Activated naive CD8-positive, alpha-beta T cell treated with anti-CD3 and anti-CD28 coated beads for 36 hours (primary cell): ENCODE measurements around the gene CPNE4. TPM values are rescaled to one million over a fixed set of nuclear protein-coding genes. Genes with fewer than 3 reads are reported as not detected.

Experiments
- DNase-seq: peaks from one replicate; pipeline ENCODE4 v3.0.0; 2021
- H3K27ac Mint-ChIP-seq: one replicate; pipeline ENCODE4 v1.8.0; 2022; ENCODE audit warnings: mild to moderate bottlenecking, moderate library complexity, mixed read lengths
- H3K27me3 Mint-ChIP-seq: one replicate; pipeline ENCODE4 v1.8.0; 2022; ENCODE audit warnings: mild to moderate bottlenecking, mixed read lengths
- H3K36me3 Mint-ChIP-seq: one replicate; pipeline ENCODE4 v1.8.0; 2021; ENCODE audit warnings: mild to moderate bottlenecking, mixed read lengths
- H3K4me1 Mint-ChIP-seq: one replicate; pipeline ENCODE4 v1.8.0; 2021; ENCODE audit warnings: mixed read lengths
- H3K4me3 Mint-ChIP-seq: one replicate; pipeline ENCODE4 v1.8.0; 2022; ENCODE audit warnings: mild to moderate bottlenecking, moderate library complexity, mixed read lengths
- H3K9me3 Mint-ChIP-seq: one replicate; pipeline ENCODE4 v1.8.0; 2022; ENCODE audit warnings: mixed read lengths
- total RNA-seq, 2 experiments: library from RNA; stranded (reverse); gene quantifications; one replicate each; pipeline ENCODE4 v1.2.3, GENCODE V29; 2021

Gene CPNE4
- total RNA-seq, 2 experiments from 2014 or later = not detected

GRCh38 chr3:131669600-131669999, 365.2 kb downstream of the CPNE4 start:
- Mint-ChIP-seq H3K4me1 (no peaks in the 10 kb centered on the region), H3K4me3 (no peak overlapping the region), H3K36me3 (no peaks in the 10 kb centered on the region), H3K9me3 (no peaks in the 10 kb centered on the region), H3K27ac (no peak overlapping the region), H3K27me3 (peaks cover 11% of the 10 kb centered on the region)
- DNase-seq = no peak

- DNase-seq = no peak
- no peaks in the 10 kb centered on the region for H3K36me3 Mint-ChIP-seq
- no peak overlapping the region for H3K27ac Mint-ChIP-seq
- H3K27me3 Mint-ChIP-seq = peaks cover 4% of the 10 kb centered on the region
- H3K4me3 Mint-ChIP-seq = no peak overlapping the region
- no peaks in the 10 kb centered on the region for H3K4me1 Mint-ChIP-seq
- H3K9me3 Mint-ChIP-seq = peaks cover 4% of the 10 kb centered on the region
Measured at GRCh38 chr3:131658771-131659170, 376.0 kb downstream of the CPNE4 start.

DNA sequence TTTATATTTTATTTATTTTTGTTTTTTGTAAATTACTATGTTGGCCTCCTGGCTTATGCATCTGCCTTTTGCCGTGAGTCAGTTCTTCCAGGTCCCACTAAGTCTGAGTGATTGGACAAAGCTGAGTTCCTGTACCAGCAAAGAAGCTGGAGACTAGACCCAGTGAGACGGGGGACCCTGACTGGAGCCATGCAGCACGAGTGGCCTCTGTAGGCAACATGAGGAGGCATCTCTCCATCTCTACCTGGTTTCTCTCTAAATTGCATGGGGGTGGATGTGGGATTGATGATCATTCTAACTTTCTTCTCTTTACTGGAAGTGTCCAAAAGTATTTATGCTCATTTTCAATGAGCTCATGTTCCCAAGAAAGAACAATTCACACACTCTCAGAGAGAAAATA, 376.7 kb downstream of the CPNE4 start:
- DNase-seq = no peak
- Mint-ChIP-seq H3K9me3 (peaks cover 4% of the 10 kb centered on the region), H3K4me1 (no peaks in the 10 kb centered on the region), H3K27ac (no peak overlapping the region), H3K36me3 (no peaks in the 10 kb centered on the region), H3K27me3 (peaks cover 4% of the 10 kb centered on the region), H3K4me3 (no peak overlapping the region)

GRCh38 chr3:131655070-131655690, 379.6 kb downstream of the CPNE4 start:
- Mint-ChIP-seq H3K27me3 (peaks cover 4% of the 10 kb centered on the region), H3K36me3 (no peaks in the 10 kb centered on the region), H3K4me3 (no peak overlapping the region), H3K27ac (no peak overlapping the region), H3K4me1 (no peaks in the 10 kb centered on the region), H3K9me3 (no peaks in the 10 kb centered on the region)
- no peak for DNase-seq

GRCh38 chr3:131645638-131646037, 389.2 kb downstream of the CPNE4 start:
- peaks cover 13% of the 10 kb centered on the region for H3K27me3 Mint-ChIP-seq
- no peaks in the 10 kb centered on the region for H3K4me1 Mint-ChIP-seq
- no peak overlapping the region for H3K27ac Mint-ChIP-seq
- H3K36me3 Mint-ChIP-seq = no peaks in the 10 kb centered on the region
- no peak for DNase-seq
- no peaks in the 10 kb centered on the region for H3K9me3 Mint-ChIP-seq
- H3K4me3 Mint-ChIP-seq = no peak overlapping the region

DNA sequence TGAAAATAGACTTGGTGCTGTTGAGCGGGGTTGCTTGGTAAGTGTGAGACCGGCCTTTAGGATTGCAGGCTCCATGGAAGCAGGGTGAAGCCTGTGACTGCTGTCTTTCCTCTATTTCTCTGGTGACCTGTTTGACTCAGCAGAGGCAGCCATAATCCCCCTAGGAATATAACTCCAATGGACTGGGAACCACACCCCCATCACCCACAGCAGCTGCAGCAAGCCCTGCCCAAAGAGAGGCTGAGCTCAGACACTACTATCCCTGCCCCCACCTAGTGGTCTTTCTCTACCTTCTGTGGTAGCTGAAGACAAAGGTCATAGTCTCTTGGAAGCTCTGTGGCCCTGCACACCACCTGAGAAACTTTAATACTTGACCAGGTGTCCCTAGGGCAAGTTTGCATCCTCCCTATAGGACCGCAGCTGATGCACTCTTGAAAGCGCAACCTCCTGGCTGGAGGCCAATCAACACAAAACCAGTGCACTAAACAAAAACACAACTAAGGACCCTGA, 398.5 kb downstream of the CPNE4 start:
- Mint-ChIP-seq H3K4me1 (no peaks in the 10 kb centered on the region), H3K4me3 (no peak overlapping the region), H3K27me3 (peaks cover 7% of the 10 kb centered on the region), H3K27ac (no peak overlapping the region), H3K9me3 (no peaks in the 10 kb centered on the region), H3K36me3 (no peaks in the 10 kb centered on the region)
- DNase-seq = no peak

DNA sequence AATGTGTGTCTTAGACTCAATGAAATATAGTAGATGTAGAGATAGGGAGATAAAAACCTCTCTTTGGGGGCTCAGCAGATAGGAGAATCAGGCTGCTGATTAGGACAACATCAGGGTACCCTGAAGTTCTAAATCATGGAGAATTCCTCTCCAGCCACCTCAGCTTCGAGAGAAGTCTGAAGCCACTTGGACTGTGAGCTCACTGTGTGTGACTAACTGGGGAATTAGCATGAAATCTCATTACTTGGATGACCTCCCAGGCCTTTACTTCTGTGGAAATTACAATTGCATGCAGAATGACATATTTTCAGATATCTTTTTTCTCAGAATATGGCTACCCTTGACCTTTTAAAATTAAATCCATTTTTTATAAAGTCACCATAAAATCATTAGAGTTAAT, 404.0 kb downstream of the CPNE4 start:
- no peak overlapping the region for H3K27ac Mint-ChIP-seq
- H3K4me3 Mint-ChIP-seq = no peak overlapping the region
- H3K36me3 Mint-ChIP-seq = no peaks in the 10 kb centered on the region
- no peak for DNase-seq
- H3K9me3 Mint-ChIP-seq = no peaks in the 10 kb centered on the region
- no peaks in the 10 kb centered on the region for H3K4me1 Mint-ChIP-seq
- H3K27me3 Mint-ChIP-seq = peaks cover 11% of the 10 kb centered on the region

GRCh38 chr3:131630097-131630496, 404.7 kb downstream of the CPNE4 start:
- Mint-ChIP-seq H3K36me3 (no peaks in the 10 kb centered on the region), H3K4me1 (no peaks in the 10 kb centered on the region), H3K4me3 (no peak overlapping the region), H3K9me3 (no peaks in the 10 kb centered on the region), H3K27me3 (peaks cover 11% of the 10 kb centered on the region), H3K27ac (no peak overlapping the region)
- DNase-seq = no peak

DNA sequence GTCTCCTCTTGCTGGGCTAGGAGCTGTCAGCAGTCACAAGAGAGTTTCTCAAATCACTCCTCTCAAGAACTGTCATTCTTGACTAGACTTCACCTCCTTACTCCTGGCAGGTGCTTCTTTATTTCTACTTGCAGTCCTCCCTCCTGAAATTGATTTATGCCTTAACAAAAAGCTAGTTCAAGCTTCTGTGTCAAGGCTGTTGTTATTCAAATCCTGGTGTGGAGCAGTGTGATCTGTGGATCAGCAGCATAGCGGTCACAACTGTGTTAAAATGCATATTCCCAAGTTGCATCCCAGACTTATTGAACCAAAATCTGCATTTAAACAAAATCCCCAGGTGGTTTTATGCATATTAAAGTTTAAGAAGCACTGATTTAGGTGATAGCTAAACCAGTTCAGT, 411.4 kb downstream of the CPNE4 start:
- DNase-seq = no peak
- no peak overlapping the region for H3K27ac Mint-ChIP-seq
- peaks cover 9% of the 10 kb centered on the region for H3K27me3 Mint-ChIP-seq
- H3K36me3 Mint-ChIP-seq = no peaks in the 10 kb centered on the region
- H3K9me3 Mint-ChIP-seq = no peaks in the 10 kb centered on the region
- no peaks in the 10 kb centered on the region for H3K4me1 Mint-ChIP-seq
- no peak overlapping the region for H3K4me3 Mint-ChIP-seq

DNA sequence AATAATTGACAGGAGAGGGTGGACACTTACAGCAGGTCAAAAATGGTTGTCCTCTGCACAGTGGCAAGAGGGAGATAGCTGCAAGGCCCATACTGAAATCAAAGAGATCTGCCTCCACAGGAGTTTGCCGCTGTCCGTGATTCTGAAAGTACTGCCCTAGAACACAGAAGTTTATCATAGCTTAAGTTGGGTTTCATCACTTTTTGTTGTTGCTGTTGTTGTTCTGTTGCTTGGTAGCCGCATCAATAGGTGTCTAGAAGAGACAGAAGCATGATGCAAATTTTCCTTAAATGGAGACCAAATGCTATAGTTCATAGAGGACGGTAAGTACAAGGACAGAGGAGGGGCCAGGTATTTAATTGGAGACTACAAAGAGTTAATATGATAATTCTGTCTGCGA, 412.1 kb downstream of the CPNE4 start:
- H3K36me3 Mint-ChIP-seq = no peaks in the 10 kb centered on the region
- no peak overlapping the region for H3K27ac Mint-ChIP-seq
- H3K4me1 Mint-ChIP-seq = no peaks in the 10 kb centered on the region
- peaks cover 13% of the 10 kb centered on the region for H3K27me3 Mint-ChIP-seq
- no peak for DNase-seq
- no peaks in the 10 kb centered on the region for H3K9me3 Mint-ChIP-seq
- H3K4me3 Mint-ChIP-seq = no peak overlapping the region

DNA sequence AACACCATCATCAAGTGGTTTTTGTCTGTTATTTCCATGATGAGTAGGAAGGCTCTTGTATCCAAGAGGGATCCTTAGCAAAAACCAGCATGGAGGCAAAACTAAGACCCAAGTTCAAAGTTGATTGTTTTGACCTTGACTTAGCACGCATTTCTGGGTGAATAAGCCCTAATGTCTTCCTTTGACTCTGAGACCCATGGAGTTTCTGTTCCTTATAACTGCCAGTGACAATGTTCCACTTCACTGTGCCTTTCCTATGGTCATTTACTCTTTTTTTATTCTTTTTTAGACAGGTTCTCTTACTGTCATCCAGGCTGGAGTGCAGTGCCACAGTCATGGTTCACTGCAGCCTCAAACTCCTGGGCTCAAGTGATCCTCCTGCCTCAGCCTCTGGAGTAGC, 413.8 kb downstream of the CPNE4 start:
- no peak overlapping the region for H3K27ac Mint-ChIP-seq
- no peak for DNase-seq
- peaks cover 19% of the 10 kb centered on the region for H3K27me3 Mint-ChIP-seq
- no peaks in the 10 kb centered on the region for H3K4me1 Mint-ChIP-seq
- H3K9me3 Mint-ChIP-seq = no peaks in the 10 kb centered on the region
- H3K36me3 Mint-ChIP-seq = no peaks in the 10 kb centered on the region
- H3K4me3 Mint-ChIP-seq = no peak overlapping the region

DNA sequence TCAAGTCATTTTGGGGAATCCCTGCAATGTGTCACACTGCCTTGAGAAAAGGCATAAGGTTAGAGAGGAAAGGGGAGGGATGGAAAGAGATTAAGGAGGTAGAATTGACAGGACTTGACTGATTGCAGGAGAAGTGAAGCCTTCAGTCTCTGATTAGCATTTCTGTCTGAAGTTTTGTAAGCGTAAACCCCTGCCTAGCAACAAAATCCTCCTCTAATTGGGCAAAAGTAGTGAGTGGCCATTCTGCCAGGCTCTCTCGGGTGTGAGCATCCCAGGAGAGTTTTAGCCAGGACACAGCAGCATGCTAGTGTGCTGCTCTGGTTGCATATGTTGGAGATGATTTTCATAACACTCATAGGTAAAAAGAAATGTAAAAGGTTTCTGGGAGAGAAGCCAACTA, 415.0 kb downstream of the CPNE4 start:
- peaks cover 19% of the 10 kb centered on the region for H3K27me3 Mint-ChIP-seq
- no peak for DNase-seq
- no peak overlapping the region for H3K4me3 Mint-ChIP-seq
- no peaks in the 10 kb centered on the region for H3K36me3 Mint-ChIP-seq
- H3K4me1 Mint-ChIP-seq = no peaks in the 10 kb centered on the region
- H3K9me3 Mint-ChIP-seq = no peaks in the 10 kb centered on the region
- no peak overlapping the region for H3K27ac Mint-ChIP-seq

DNA sequence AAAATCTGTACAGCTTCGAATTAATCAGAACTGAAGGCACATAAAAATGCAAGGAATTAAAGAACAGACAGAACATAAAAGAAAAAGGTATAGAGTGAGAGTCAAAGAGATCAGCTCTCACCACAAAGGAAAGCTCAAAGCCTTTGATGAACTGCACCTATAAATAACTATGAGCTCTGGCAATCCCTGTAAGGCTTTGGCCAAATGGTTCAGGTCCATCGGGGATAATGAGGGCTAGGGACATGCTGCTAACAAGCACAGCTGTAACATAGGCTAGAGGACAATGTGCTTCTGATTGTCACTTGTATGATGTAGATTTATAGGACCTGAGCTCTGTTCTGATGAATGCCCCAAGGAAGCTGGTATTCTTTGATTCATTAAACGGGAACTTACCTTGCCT, 418.1 kb downstream of the CPNE4 start:
- Mint-ChIP-seq H3K4me3 (no peak overlapping the region), H3K36me3 (no peaks in the 10 kb centered on the region), H3K27ac (no peak overlapping the region), H3K4me1 (no peaks in the 10 kb centered on the region), H3K27me3 (peaks cover 22% of the 10 kb centered on the region), H3K9me3 (no peaks in the 10 kb centered on the region)
- no peak for DNase-seq

- Mint-ChIP-seq H3K4me3 (no peak overlapping the region), H3K4me1 (no peaks in the 10 kb centered on the region), H3K27ac (no peak overlapping the region), H3K9me3 (no peaks in the 10 kb centered on the region), H3K36me3 (no peaks in the 10 kb centered on the region), H3K27me3 (peaks cover 20% of the 10 kb centered on the region)
- DNase-seq = no peak
Measured at GRCh38 chr3:131612745-131613144, 422.1 kb downstream of the CPNE4 start.

DNA sequence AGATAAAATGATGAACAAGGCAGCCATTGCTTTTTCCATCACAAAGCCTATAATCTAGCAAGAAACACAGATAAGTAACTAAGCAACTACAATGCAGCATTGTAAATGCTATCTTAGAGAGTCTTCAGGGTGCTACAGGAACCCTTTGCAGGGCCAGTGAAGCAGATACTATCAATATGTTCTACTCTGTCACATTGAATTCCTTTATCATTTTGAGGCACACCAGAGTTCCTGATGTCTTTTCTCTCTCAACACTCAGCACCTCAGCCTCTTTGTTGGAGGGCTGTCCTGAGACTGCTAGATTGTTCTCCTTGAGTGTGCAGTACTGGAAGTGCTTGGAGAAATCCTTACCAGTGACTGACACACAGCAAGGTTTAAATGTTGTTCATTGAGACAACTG, 424.6 kb downstream of the CPNE4 start:
- Mint-ChIP-seq H3K27ac (no peak overlapping the region), H3K36me3 (no peaks in the 10 kb centered on the region), H3K9me3 (no peaks in the 10 kb centered on the region), H3K27me3 (peaks cover 23% of the 10 kb centered on the region), H3K4me3 (no peak overlapping the region), H3K4me1 (no peaks in the 10 kb centered on the region)
- no peak for DNase-seq

DNA sequence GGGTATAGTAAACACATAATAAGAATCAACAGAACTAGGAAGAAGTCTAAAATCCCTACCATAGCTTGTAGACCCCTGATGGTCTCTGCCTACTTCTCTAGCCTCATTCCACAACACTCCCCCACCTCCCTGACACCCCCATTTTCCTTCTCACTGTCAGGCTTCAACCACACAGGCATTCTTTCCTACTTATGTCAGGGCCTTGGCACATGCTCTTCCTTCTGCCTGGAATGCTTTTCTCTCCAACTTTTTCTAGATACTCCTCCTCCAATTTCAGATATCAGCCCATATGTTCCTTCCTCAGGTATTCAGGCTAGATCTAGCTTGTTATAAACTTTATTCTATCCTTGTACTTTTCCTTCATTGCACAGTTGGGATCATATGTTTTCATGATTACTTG, 426.1 kb downstream of the CPNE4 start:
- H3K36me3 Mint-ChIP-seq = no peaks in the 10 kb centered on the region
- no peaks in the 10 kb centered on the region for H3K9me3 Mint-ChIP-seq
- no peak for DNase-seq
- no peak overlapping the region for H3K4me3 Mint-ChIP-seq
- H3K4me1 Mint-ChIP-seq = no peaks in the 10 kb centered on the region
- H3K27me3 Mint-ChIP-seq = peaks cover 22% of the 10 kb centered on the region
- H3K27ac Mint-ChIP-seq = no peak overlapping the region
